HG03469 (cell line): ENCODE measurements around the gene MIA2.
"Not testable (repeated sequence)": the region's sequence is repeated elsewhere in the genome, so short reads cannot be mapped to it uniquely, and the experiment has no call there.

ENCODE experiments used
- ATAC-seq: cut with Tn5 transposase; IDR thresholded peaks from one replicate; pipeline ENCODE4 v1.9.1; 2021; ENCODE audit warnings: mild to moderate bottlenecking, moderate library complexity, moderate number of reproducible peaks; ENCODE audit not compliant: unreplicated experiment

The MIA2 gene

DNA sequence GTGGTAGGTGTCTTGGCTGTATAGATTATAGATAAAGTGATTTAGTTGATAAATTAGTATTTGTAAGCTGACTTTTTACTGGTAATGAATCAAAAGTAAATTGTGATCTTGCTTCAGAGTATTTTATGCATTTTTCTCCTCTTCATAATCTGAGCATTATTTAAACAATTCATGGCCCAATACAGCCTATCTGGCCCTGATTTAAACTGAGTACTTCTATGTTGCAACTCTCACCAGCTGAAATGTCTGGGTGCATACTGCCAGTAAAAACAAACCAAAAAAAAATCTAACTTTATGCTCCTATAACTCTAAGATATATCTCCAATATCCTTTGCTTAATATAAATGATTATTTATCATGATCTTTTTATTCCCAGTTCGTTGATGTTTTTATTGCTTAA lies 86.6 kb downstream of the MIA2 start:
- no peak for ATAC-seq

DNA sequence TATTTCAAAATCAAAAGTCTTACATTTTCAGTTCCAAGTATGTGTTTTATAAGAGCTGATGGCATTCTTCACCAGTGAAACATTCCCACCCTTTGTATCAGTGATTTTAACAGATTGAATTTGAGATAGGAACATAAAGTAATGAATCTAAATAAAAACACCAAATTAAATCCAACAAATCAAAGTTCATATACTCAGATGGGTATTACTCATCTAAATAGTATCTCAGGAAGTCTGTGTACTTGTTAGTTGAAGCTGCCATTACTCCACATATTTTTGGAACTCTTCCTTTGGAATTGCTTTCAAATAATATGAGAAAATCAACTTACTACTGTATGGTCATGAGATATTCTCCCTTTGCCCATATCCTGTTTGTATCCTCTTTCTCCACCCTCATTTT lies 89.1 kb downstream of the MIA2 start:
- no peak for ATAC-seq

DNA sequence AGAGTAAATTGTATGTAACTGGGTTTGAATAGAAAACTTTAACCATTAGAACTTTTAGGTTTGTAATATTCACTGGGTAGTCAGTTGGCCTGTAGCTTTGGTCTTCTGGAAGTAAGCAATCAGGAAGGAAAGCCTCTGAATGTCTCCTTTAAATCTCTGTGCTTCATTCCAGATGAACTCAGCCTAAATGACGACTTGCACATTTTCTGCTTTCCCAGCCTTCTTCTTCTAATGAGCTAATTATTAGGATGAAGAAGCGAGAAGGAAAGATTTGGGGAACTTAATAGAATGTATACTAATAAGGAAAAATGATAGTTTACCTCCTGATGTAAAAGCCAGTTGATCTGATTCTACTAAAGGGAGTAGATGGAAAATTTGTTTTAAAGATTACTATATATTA lies 90.4 kb downstream of the MIA2 start:
- no peak for ATAC-seq

- no peak for ATAC-seq
Measured at GRCh38 chr14:39339003-39339402, 105.3 kb downstream of the MIA2 start.

DNA sequence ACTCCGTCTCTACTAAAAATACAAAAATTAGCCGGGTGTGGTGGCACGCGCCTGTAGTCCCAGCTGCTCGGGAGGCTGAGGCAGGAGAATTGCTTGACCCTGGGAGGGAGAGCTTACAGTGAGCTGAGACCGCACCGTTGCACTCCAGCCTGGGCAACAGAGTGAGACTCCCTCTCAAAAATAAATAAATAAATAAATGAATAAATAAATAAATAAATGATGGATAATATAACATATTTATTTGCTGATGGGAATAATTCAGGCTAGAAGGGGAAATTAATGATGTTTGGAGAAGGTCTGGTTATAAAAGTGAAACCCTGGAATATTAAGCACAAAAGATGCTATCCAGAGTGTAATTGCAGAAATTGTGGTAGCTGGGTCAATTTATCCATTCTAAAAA lies 107.4 kb downstream of the MIA2 start:
- not testable (repeated sequence) for ATAC-seq

DNA sequence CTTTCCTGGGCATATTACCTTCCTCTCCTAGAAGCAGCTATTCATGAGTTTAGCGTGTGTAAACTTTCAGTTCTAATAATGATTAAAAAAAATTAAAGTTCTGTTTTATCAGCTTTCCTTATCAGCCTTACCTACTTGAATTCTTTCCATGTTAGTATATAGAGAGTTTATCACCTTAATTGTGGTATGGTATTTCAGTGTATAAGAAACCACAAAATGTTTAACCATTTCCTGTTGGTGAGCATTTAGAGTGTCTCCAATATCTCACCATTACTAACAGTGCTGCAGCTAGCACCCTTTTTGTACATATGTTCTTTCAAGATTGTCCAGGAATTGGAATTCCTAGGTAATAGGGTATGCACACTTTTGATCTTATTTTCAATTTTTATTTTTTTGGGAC lies 109.1 kb downstream of the MIA2 start:
- ATAC-seq = no peak

- no peak for ATAC-seq
Measured at GRCh38 chr14:39343614-39344013, 109.9 kb downstream of the MIA2 start.

GRCh38 chr14:39350866-39351265 lies 117.2 kb downstream of the MIA2 start:
- ATAC-seq = no peak

GRCh38 chr14:39351708-39352107 lies 118.0 kb downstream of the MIA2 start:
- ATAC-seq = no peak

GRCh38 chr14:39359069-39359468 lies 125.4 kb downstream of the MIA2 start:
- ATAC-seq = not testable (repeated sequence)

- ATAC-seq = no peak
Measured at GRCh38 chr14:39360316-39360715, 126.6 kb downstream of the MIA2 start.

- not testable (repeated sequence) for ATAC-seq
Measured at GRCh38 chr14:39361556-39361955, 127.8 kb downstream of the MIA2 start.

GRCh38 chr14:39364509-39364908 lies 130.8 kb downstream of the MIA2 start:
- no peak for ATAC-seq

DNA sequence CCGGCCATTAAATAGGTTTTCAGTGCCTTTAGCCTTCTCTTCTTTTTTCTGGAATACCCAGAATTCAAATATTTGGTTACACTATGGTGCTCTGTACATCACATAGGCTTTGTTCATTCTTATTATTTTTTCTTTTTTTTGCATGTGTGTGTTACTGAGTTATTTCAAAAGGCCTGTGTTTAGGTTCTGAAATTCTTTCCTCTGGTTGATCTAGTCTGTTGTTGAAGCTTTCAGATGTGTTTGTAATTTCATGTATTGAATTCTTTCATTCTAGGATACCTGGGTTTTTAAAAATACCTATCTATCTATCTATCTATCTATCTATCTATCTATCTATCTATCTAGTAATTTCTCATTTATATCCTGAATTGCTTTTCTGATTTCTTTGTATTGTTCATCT lies 131.6 kb downstream of the MIA2 start:
- ATAC-seq = no peak

- ATAC-seq = no peak
Measured at GRCh38 chr14:39366460-39367386, 133.0 kb downstream of the MIA2 start.

DNA sequence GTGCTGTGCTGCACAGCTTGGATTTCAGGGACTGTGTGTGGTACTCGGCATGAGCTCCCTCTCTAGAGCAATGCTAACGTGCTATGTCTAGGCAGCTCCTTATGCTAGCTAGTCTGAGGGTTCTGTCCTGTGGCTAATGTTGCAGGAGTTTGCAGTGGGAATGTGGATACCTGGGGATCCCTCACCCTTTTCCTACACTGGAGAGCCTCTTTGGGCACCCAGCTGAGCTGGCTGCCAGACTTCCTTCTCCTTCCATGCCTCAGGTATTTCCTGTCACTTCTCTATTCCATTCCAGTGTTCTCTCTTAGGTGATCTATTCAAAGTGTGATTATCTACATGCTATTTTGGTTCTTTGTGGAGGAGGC lies 133.7 kb downstream of the MIA2 start:
- no peak for ATAC-seq

- no peak for ATAC-seq
Measured at GRCh38 chr14:39368261-39368959, 134.7 kb downstream of the MIA2 start.

GRCh38 chr14:39369029-39369428 lies 135.3 kb downstream of the MIA2 start:
- no peak for ATAC-seq

DNA sequence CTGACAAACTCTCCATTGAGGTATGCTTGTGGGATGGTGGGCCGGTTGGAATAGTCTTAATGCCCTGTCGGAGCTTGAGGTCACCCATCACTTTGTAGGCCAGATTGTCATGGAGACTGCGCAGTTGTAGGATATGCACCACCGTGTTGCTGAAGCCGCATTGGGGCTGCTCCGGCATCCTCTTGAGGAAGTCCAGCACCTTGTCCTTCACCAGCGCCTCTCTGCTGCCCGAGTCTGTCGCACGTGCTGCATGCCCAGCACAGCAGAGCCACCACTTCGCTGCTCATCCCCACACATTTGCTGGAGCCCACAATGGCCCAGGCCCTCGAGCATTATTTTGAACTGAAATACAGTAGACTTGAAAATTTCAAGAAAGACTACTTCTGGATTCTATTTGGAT lies 136.7 kb downstream of the MIA2 start:
- no peak for ATAC-seq

DNA sequence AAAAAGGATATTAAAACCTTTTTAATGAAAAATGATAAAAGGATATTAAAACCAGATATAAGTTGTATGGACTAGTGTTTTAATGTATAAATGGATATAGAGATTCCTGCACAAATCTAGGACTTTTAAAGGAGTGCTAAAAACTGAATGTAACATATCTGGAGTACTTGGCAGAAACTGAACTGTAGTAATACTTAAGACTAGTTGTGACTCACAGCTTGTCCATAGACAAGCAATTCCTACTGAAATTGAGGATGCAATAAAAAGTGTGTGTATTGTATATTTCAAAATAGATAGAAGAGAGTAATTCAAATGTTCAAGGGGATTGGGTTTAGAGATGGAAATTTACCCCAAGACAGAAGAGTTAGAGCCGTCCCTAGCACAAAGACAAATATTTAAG lies 138.9 kb downstream of the MIA2 start:
- ATAC-seq = no peak

- ATAC-seq = no peak
Measured at GRCh38 chr14:39374851-39375250, 141.1 kb downstream of the MIA2 start.
